NB4 (cell line): ENCODE measurements around the gene LHX1.

Experiments
- DNase-seq: peaks from one replicate; pipeline ENCODE4 v3.0.0; 2010; ENCODE audit warnings: low read depth
- H3K4me3 ChIP-seq: one replicate; pipeline ENCODE4 v1.5.1; 2011; ENCODE audit warnings: mild to moderate bottlenecking, low read depth, low read length, moderate library complexity
- MYC ChIP-seq: IDR thresholded peaks from 2 replicates; pipeline ENCODE4 v1.6.1; 2011; ENCODE audit warnings: low read depth, low read length
- POLR2A ChIP-seq: IDR thresholded peaks from 2 replicates; pipeline ENCODE4 v1.6.1; 2011; ENCODE audit warnings: mild to moderate bottlenecking; ENCODE audit not compliant: insufficient read length; ENCODE audit errors: extremely low read depth
- TF ChIP-seq, protein P1 (sequence below): IDR thresholded peaks from 2 replicates; pipeline ENCODE4 v1.6.1; 2011; ENCODE audit warnings: low read depth, low read length
- TF ChIP-seq, protein P2 (sequence below): IDR thresholded peaks from one replicate; pipeline ENCODE4 v1.5.1; 2012; ENCODE audit warnings: low read depth, low read length

LHX1 gene

DNA sequence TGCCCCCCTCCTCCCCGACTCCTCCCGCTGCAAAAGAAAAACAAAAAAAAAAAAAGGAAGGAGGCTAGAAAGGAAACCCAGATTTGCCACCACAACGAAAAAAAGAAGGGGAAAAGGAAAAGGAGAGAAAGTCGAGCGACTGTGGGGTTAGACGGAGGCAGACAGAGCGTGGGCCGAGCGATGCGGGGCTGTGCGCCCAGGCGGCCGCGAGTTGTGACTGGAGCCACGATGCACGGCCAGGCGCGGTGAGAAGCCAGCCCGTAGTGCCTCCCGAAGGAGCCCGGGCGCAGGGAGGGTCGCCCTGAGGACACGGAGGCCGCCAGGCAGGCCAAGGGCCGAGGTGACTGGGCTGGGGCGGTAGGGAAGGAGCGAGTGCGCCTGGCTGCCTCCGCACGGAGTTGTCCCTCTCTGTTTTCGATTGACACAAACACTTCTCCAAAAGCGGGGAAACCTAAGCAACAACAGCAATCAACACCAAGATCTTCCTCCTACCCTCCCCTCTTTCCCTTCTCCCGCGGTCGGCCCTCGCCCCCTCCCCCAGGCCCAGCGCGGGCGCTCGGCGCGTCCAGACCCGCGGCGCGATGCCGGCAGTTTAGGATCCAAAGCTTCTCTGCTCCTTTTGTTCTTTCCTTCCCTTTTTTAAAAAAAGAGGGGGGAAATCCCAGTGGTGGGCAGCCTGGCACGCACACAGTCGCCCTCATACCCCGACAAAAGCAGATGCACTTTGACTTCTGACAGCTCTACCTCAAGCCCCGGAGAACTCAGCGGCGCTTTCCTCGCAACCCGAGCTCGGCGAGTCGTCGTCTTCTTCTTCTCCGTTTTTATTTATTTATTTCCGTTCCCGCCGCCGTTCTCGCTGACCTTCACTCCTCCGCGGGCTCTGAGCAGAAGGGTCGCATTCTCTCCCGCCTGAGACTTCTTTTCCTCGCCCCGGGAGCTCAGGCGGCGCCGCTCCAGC lies at the start of gene LHX1:
TSS of gene LHX1 (plus strand) at position 475 of the 958 bp plus-strand sequence. CDS start 723 bp downstream, outside the sequence.
- TF ChIP-seq MYC = no peak
- TF ChIP-seq POLR2A = no peak
- TF ChIP-seq, protein P1, sequence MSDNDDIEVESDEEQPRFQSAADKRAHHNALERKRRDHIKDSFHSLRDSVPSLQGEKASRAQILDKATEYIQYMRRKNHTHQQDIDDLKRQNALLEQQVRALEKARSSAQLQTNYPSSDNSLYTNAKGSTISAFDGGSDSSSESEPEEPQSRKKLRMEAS = no peak
- TF ChIP-seq, protein P2, sequence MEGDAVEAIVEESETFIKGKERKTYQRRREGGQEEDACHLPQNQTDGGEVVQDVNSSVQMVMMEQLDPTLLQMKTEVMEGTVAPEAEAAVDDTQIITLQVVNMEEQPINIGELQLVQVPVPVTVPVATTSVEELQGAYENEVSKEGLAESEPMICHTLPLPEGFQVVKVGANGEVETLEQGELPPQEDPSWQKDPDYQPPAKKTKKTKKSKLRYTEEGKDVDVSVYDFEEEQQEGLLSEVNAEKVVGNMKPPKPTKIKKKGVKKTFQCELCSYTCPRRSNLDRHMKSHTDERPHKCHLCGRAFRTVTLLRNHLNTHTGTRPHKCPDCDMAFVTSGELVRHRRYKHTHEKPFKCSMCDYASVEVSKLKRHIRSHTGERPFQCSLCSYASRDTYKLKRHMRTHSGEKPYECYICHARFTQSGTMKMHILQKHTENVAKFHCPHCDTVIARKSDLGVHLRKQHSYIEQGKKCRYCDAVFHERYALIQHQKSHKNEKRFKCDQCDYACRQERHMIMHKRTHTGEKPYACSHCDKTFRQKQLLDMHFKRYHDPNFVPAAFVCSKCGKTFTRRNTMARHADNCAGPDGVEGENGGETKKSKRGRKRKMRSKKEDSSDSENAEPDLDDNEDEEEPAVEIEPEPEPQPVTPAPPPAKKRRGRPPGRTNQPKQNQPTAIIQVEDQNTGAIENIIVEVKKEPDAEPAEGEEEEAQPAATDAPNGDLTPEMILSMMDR = no peak
- DNase-seq = peak; percentile 40
- H3K4me3 ChIP-seq = peak within 1 kb of the TSS; percentile 27

DNA sequence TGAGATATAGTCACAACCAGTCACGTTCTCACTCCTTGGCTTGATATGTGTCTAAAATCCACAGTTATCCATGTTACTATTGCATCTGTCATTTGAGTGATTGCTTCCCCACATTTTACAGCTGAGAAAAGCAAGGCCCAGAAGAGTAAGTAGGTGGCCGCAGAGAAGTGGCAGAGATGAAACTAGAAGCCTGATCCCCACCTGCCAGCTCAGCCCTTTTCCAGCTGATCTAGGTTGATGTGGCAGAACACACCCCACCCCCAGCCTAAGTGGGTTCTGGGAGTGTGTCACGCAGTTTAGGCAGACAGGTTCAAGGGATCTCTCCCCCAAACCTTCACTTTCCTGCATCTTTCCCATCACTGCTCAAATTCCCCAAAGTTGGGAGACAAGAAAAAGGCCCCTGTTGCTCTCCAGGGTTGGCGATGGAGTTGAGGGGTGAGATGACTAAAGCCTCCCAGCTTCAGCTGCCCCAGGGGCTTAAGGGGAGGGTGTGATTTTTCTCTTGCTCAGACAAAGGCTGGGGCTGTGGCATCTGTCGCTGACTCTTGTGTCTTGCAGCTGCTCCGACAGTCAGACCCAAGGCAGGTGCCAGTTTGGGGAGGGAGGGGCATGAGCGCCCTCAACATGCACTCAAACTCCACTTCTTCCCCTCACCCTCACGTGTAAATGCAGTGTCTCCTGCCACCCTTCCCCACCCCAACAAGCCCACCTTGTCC lies 48.9 kb upstream of the LHX1 start:
- TF ChIP-seq, protein P1 = no peak
- TF ChIP-seq, protein P2 = no peak
- TF ChIP-seq POLR2A (no peak), MYC (no peak)
- no peak for DNase-seq
- no peak overlapping the region for H3K4me3 ChIP-seq

DNA sequence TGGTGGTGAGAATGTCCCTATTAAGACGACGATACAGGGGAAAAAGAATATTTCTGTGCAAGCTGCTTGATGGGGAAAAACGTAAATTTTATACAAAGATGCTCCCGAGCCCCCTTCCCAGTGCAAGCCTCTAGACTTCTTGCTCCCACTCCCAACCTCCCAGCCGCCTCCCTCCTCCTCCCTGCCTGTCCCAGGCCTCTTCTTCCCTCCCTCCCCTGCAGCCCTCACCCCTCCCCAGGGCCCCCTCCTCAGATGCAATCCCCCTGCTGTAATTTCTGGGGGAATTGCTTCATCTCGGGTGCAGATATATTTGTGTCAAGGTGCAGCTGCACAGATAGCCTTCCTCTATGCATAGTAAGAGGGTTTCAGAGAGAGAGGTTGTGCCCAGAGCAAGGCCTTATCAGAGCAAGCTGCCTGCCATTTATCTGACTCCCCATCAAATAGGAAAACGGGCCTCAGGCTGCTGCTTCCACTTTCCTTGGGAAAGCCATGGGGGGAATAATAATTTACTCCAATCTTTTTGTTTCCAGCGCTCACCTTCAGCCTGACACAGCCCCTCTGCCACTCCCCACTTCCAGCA lies 47.4 kb upstream of the LHX1 start:
- no peak overlapping the region for H3K4me3 ChIP-seq
- no peak for TF ChIP-seq MYC
- TF ChIP-seq, protein P2 = no peak
- TF ChIP-seq, protein P1 = no peak
- TF ChIP-seq POLR2A = no peak
- no peak for DNase-seq

DNA sequence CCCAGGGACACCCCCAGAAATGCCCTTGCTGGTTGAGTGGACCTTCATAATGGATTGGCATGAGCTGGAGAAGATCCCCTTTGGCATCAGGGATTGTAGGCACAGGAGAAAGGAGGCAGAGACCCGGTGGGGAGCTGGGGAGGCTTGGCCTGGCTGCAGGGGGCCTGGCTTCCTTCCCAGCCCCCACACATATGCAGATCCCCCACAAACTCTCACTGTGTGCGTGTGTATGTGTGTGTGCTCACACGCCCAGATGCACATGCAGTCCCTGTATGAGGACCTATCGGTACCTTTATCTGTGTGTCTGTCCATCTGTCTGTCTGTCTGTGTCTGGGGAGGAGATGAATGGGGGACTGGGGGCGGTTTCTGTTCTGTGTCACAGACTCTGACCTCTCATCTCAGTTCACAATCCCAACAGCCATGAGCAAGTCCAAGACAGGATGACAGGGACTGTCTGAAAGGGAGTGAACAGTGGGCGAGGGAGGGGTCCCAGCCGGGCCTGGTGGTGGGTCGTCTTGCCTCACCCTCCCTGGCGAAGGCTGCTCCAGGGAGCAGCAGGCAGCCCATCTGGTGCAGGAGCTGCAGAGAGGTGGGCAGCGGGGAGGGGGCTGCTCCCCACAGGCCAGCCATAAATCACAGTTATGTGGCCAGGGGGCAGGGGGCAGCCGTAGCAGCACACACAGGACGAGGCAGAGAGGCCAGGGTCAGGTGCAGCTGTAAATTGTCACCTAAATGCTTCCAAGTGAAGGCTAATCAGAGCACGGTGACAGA lies 46.7 kb upstream of the LHX1 start:
- H3K4me3 ChIP-seq = no peak overlapping the region
- TF ChIP-seq, protein P1 = no peak
- no peak for TF ChIP-seq POLR2A
- TF ChIP-seq, protein P2 = no peak
- TF ChIP-seq MYC = no peak
- no peak for DNase-seq

DNA sequence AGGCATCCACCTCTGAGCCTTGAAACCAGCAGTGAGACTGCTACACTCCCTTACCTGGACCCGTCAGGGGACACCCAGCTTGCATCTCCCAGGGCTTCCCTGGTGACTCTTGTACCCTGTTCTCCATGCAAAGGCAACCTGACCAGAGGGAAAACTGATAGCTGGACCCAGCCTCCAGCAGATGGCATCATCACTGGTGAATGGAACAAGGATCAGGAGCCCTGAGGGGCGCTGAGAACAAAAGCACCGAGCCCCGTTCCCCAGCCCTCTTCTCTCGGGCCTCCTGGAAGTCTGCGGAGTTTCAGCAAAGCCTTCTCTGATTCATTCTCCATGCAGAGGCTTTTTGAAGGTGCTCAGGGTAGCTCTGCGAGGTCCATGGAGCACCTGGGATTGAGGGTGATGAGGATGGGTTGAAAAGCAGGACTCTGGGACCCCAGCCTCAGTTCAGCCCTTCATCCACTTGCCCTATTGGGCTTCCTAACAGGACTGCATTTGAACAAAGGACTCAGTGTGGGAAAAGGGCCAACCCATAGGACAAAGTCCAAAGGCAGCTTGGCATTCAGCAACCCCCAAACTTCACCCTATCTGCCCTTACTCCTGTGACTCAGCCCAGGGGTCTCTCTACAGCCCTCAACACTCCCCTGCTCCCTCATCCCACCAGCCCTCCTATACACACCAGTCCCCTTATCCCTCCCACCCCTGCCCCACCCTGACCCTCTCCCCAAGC lies 45.0 kb upstream of the LHX1 start:
- no peak for DNase-seq
- TF ChIP-seq POLR2A (no peak), MYC (no peak)
- TF ChIP-seq, protein P1 = no peak
- TF ChIP-seq, protein P2 = no peak
- H3K4me3 ChIP-seq = no peak overlapping the region
